ENCODE measurements around the gene BPNT1. TPM values are rescaled to one million over a fixed set of nuclear protein-coding genes. Genes with fewer than 3 reads are reported as not detected.

The BPNT1 gene
- total RNA-seq, 1 donor from 2014 or later: 26.5 TPM

DNA sequence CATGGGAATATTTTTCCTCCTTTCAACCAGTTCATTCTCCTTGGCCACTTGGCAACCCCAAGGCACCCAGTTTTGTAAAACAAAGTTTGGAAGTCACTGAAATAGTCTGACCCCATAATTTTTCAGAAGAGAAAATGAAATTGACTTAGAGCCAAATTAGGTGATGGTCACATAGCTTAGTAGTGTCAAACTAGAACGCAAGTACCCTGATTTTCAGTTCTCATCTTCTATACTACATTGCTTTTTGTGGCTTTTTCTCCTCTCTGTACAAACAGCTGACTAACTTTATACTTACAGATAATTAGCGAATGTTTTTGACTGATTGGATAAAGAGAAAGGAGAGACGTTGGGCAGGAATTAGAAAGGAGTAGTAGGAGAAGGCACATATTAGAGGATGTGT, 37.5 kb upstream of the BPNT1 start:
- TF ChIP-seq CTCF (IDR thresholded peaks at IDR 0.05): no peak
- TF ChIP-seq POLR2AphosphoS5 (IDR thresholded peaks at IDR 0.05; ENCODE audit: insufficient read depth in 1 of 2, low read depth in 1 of 2): no peak
- TF ChIP-seq POLR2A (IDR thresholded peaks at IDR 0.05): no peak
- Histone ChIP-seq H3K36me3 (peaks cover 0 to 10% of the 10 kb centered on the region in 2 donors), H3K27me3 (no peaks in the 10 kb centered on the region), H3K4me1 (no peaks in the 10 kb centered on the region), H3K27ac (no peak overlapping the region), H3K4me3 (no peak overlapping the region), H3K9me3 (no peaks in the 10 kb centered on the region)
- intact Hi-C loops (cut with DNase I): no loop called here
- DNase-seq (ENCODE audit: extremely low spot score in 2 of 2): no peak

DNA sequence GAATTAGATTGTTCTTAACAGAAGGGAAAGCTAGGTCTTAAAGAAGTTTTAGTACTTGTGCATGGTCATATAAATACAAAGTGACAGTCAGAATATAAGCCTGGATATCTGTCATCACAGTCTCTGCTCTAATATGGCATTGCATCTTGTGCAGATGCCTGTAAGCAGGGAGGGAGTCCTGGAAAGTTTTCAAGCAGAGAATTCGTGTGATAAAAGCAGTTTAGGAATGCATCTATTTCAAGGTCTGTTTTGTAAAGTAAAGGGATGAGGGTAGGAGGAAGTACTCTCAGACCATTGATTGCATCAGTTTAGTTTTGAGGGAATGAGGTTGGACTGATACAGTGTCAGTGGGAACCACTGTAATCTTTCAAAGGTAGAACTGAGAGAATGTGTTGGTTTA, 35.0 kb upstream of the BPNT1 start:
- TF ChIP-seq POLR2A (IDR thresholded peaks at IDR 0.05): no peak
- TF ChIP-seq CTCF (IDR thresholded peaks at IDR 0.05): no peak
- TF ChIP-seq POLR2AphosphoS5 (IDR thresholded peaks at IDR 0.05; ENCODE audit: insufficient read depth in 1 of 2, low read depth in 1 of 2): no peak
- intact Hi-C loops (cut with DNase I): no loop called here

GRCh38 chr1:220123889-220124288, 34.3 kb upstream of the BPNT1 start:
- H3K4me1 ChIP-seq: no peaks in the 10 kb centered on the region
- no peaks in the 10 kb centered on the region for H3K9me3 ChIP-seq
- no peak for TF ChIP-seq POLR2AphosphoS5 (IDR thresholded peaks at IDR 0.05; ENCODE audit: insufficient read depth in 1 of 2, low read depth in 1 of 2)
- DNase-seq (ENCODE audit: extremely low spot score in 2 of 2): no peak
- intact Hi-C loops (cut with DNase I): no loop called here
- H3K36me3 ChIP-seq: peaks cover 0 to 6% of the 10 kb centered on the region in 2 donors
- no peak overlapping the region for H3K4me3 ChIP-seq
- H3K27me3 ChIP-seq: no peaks in the 10 kb centered on the region
- no peak overlapping the region for H3K27ac ChIP-seq

More for the DNA sequence above, 35.0 kb upstream of the BPNT1 start:
- Histone ChIP-seq H3K4me1 (no peaks in the 10 kb centered on the region), H3K4me3 (no peak overlapping the region), H3K27me3 (no peaks in the 10 kb centered on the region), H3K9me3 (no peaks in the 10 kb centered on the region), H3K36me3 (peaks cover 0 to 9% of the 10 kb centered on the region in 2 donors), H3K27ac (no peak overlapping the region)
- DNase-seq (ENCODE audit: extremely low spot score in 2 of 2): no peak

DNA sequence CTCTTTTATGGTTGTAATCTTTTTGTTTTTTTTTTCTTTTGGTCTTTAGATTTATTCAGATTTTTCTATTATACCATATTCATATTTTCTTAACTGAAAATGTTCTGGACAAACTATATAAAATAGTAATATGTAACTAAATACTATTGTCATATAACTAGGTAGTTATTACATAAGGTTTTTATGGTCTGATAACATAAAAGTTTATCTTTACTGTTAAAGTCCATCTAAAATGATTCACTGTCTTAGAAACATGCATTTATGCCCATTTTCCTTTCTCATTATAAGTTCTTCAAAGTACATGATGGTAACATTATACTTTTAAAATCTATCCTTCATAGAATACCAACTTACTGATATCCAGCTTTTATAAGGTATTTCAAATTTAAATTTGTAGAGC, 33.5 kb upstream of the BPNT1 start:
- intact Hi-C loops (cut with DNase I): no loop called here
- H3K36me3 ChIP-seq: peaks cover 0 to 6% of the 10 kb centered on the region in 2 donors

GRCh38 chr1:220121791-220122530, 32.4 kb upstream of the BPNT1 start:
- Histone ChIP-seq H3K4me3 (no peak overlapping the region), H3K27me3 (no peaks in the 10 kb centered on the region), H3K9me3 (no peaks in the 10 kb centered on the region), H3K36me3 (no peaks in the 10 kb centered on the region), H3K4me1 (no peaks in the 10 kb centered on the region), H3K27ac (no peak overlapping the region)
- DNase-seq (ENCODE audit: extremely low spot score in 2 of 2): no peak
- TF ChIP-seq POLR2A (IDR thresholded peaks at IDR 0.05) (no peak), CTCF (IDR thresholded peaks at IDR 0.05) (no peak), POLR2AphosphoS5 (IDR thresholded peaks at IDR 0.05; ENCODE audit: insufficient read depth in 1 of 2, low read depth in 1 of 2) (no peak)
- intact Hi-C loops (cut with DNase I): no loop called here

More for the DNA sequence above, 33.5 kb upstream of the BPNT1 start:
- no peaks in the 10 kb centered on the region for H3K9me3 ChIP-seq
- TF ChIP-seq POLR2A (IDR thresholded peaks at IDR 0.05) (no peak), POLR2AphosphoS5 (IDR thresholded peaks at IDR 0.05; ENCODE audit: insufficient read depth in 1 of 2, low read depth in 1 of 2) (no peak), CTCF (IDR thresholded peaks at IDR 0.05) (no peak)
- no peak overlapping the region for H3K4me3 ChIP-seq
- no peaks in the 10 kb centered on the region for H3K4me1 ChIP-seq
- H3K27me3 ChIP-seq: no peaks in the 10 kb centered on the region
- DNase-seq (ENCODE audit: extremely low spot score in 2 of 2): no peak
- no peak overlapping the region for H3K27ac ChIP-seq
